WTC11 (cell line): Measurements from ENCODE around the gene FNDC3B.

Experiments
- ETV6 ChIP-seq: sonication (generic); formaldehyde crosslinking; IDR thresholded peaks from 2 replicates; pipeline ENCODE4 v1.8.1; 2022; ENCODE audit warnings: mild to moderate bottlenecking, missing genetic modification reagents
- FOXJ3 ChIP-seq: sonication (generic); formaldehyde crosslinking; IDR thresholded peaks from 2 replicates; pipeline ENCODE4 v1.9.0; 2021; ENCODE audit warnings: missing genetic modification reagents, mild to moderate bottlenecking, borderline replicate concordance
- FOXP1 ChIP-seq: sonication (generic); formaldehyde crosslinking; IDR thresholded peaks from 2 replicates; pipeline ENCODE4 v1.8.0; 2022; ENCODE audit warnings: missing genetic modification reagents, mild to moderate bottlenecking, moderate library complexity, borderline replicate concordance
- IRF2 ChIP-seq: sonication (generic); formaldehyde crosslinking; IDR thresholded peaks from 2 replicates; pipeline ENCODE4 v1.8.0; 2022; ENCODE audit warnings: low read depth, missing genetic modification reagents, borderline replicate concordance
- TF ChIP-seq, protein P1 (sequence below): sonication (generic); formaldehyde crosslinking; conservative IDR thresholded peaks from 2 replicates; pipeline ENCODE4 v1.8.1; 2022; ENCODE audit warnings: mild to moderate bottlenecking, missing genetic modification reagents
- TF ChIP-seq, protein P2 (sequence below): sonication (generic); formaldehyde crosslinking; IDR thresholded peaks from 2 replicates; pipeline ENCODE4 v1.8.1; 2023; ENCODE audit warnings: mild to moderate bottlenecking, missing genetic modification reagents, moderate library complexity
- TF ChIP-seq, protein P3 (sequence below): fragments of 200-600 bp; IDR thresholded peaks from 2 replicates; pipeline ENCODE4 v1.8.0; 2022; ENCODE audit warnings: antibody characterized with exemption
- TF ChIP-seq, protein P4 (sequence below): fragments of 250-450 bp; sonication (Bioruptor Pico); IDR thresholded peaks from 2 replicates; pipeline ENCODE4 v1.8.0; 2021; ENCODE audit warnings: mild to moderate bottlenecking

DNA sequence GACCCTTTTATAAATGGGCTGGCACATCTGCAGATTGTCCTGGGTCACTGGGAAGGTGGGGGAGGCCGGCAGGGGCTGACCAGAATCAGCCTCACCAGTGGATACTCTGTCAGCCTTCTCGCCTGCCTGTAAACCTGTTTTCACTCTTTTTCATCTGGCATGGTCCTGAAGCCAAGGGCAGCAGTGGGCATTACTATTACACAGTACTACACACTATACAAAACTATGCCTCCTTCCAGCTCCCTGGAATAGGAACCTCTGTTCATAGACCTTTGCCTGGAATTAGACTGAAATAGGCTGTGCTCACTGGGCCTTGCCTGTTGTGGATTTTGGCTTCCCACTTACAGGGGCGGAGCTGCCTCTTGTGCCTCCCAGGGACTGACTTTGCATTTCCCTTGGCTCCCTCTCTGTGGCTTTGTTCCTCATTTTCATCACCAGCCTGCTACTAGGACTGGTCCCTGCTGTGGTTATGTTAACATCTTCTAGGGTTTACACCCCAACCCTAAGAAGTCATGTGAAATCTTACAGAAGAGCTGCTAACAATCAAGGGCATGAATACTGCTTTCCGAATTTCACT lies 120.7 kb downstream of the FNDC3B start:
- TF ChIP-seq, protein P1, sequence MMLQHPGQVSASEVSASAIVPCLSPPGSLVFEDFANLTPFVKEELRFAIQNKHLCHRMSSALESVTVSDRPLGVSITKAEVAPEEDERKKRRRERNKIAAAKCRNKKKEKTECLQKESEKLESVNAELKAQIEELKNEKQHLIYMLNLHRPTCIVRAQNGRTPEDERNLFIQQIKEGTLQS (CRISPR knock-in tag) = no peak
- no peak for TF ChIP-seq FOXP1 (CRISPR knock-in tag)
- TF ChIP-seq, protein P2, sequence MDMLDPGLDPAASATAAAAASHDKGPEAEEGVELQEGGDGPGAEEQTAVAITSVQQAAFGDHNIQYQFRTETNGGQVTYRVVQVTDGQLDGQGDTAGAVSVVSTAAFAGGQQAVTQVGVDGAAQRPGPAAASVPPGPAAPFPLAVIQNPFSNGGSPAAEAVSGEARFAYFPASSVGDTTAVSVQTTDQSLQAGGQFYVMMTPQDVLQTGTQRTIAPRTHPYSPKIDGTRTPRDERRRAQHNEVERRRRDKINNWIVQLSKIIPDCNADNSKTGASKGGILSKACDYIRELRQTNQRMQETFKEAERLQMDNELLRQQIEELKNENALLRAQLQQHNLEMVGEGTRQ (CRISPR knock-in tag) = no peak
- TF ChIP-seq, protein P3, sequence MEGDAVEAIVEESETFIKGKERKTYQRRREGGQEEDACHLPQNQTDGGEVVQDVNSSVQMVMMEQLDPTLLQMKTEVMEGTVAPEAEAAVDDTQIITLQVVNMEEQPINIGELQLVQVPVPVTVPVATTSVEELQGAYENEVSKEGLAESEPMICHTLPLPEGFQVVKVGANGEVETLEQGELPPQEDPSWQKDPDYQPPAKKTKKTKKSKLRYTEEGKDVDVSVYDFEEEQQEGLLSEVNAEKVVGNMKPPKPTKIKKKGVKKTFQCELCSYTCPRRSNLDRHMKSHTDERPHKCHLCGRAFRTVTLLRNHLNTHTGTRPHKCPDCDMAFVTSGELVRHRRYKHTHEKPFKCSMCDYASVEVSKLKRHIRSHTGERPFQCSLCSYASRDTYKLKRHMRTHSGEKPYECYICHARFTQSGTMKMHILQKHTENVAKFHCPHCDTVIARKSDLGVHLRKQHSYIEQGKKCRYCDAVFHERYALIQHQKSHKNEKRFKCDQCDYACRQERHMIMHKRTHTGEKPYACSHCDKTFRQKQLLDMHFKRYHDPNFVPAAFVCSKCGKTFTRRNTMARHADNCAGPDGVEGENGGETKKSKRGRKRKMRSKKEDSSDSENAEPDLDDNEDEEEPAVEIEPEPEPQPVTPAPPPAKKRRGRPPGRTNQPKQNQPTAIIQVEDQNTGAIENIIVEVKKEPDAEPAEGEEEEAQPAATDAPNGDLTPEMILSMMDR = no peak
- TF ChIP-seq ETV6 = no peak
- no peak for TF ChIP-seq FOXJ3 (CRISPR knock-in tag)
- TF ChIP-seq, protein P4, sequence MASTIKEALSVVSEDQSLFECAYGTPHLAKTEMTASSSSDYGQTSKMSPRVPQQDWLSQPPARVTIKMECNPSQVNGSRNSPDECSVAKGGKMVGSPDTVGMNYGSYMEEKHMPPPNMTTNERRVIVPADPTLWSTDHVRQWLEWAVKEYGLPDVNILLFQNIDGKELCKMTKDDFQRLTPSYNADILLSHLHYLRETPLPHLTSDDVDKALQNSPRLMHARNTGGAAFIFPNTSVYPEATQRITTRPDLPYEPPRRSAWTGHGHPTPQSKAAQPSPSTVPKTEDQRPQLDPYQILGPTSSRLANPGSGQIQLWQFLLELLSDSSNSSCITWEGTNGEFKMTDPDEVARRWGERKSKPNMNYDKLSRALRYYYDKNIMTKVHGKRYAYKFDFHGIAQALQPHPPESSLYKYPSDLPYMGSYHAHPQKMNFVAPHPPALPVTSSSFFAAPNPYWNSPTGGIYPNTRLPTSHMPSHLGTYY (CRISPR knock-in tag) = no peak
- TF ChIP-seq IRF2 = no peak
